Nucleus accumbens (tissue), 56 donors: ENCODE measurements around the gene HAS3.
"Not testable (repeated sequence)": the region's sequence is repeated elsewhere in the genome, so short reads cannot be mapped to it uniquely, and the experiment has no call there.

Experiments
- DNase-seq, 56 donors: peaks; one replicate each; lab custom pipeline; 2025; lab: John Stamatoyannopoulos, UW

HAS3 gene

DNA sequence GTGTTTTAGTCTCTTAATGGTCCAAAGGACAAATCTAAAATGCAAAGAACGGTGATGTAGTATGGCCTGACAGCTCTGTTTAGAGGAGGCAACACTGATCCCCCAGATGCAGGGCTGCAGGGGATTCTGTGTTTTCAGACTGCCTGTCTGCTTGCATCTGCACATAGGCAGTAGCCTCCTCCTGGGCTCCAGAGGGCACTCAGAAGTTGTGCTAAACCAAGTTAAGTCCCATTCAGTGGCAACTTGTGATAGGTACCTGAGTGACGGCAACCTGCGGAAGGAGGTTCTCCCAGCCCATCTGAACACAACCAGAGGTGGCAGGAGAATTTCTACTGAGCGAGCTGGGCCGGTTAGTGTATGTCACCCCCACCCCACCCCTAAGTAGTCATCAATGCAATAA, 9.9 kb downstream of the HAS3 start:
- DNase-seq: no peak

DNA sequence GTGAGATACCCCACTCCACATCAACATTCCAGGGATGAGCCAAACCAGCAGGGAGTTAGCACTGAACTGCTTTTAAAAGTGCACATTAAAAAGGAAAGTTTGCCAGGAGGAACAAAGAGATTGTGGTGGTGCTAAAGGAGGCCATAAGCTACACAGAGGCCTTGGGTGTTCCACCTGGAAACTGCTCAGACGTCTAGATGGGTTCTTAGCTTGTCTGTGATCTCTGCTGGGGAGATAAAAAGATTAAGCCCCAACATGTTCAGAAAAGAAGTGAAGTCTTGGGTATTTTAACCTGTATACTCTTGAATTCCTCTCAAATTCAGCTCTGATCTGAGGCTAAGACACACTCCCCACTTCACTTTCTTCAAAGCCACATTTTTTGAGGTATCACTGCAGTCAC, 10.4 kb downstream of the HAS3 start:
- no peak for DNase-seq

DNA sequence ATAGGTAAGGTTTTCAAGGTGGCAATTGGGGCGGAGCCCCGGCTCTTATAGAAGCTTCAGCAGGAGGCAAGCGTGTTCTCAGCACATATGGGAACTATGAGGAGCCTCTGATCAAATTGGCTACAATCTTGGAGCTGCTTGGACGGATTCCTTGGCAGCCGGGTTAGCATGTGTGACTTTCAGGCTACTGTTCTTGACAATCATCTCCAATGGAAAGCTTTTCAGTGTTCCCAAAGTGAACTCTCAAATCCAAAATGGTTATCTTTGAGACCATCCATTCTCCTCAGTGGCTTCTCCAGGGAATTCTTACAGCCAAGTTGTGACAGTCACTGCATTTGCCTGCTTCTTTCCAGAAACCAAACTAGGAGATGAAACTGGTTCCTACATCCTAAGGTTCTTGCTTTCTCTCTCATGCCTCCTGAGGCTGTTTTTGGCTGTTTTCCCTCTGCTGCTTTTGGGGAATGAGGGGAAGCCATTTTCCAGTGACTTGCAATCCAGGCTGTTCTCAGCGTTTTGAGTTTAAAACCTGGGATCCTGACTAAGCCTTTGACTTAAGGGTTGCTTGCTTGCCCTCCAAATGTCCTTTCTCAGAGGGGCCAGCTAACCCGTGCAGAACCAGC, 10.9 kb downstream of the HAS3 start:
- DNase-seq: no peak

DNA sequence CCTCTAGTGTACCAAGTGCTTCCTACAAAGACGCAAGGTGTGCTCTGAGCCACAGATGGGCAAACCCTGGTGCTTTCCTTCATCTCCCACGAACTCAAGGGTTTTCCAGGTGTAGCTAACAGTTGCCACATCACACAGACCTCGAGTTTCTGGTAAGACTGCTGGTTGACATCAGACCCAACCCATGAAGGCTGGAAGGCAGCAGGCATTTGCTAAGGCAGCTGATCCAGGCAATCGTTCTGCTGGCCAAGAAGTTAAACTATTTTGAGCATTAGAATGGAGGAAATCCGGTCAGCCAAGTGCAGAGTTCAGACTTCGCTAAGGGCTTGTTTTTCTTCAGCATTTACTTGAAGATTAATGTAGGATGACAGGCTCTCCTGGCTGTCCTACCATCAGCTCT, 11.5 kb downstream of the HAS3 start:
- no peak for DNase-seq

DNA sequence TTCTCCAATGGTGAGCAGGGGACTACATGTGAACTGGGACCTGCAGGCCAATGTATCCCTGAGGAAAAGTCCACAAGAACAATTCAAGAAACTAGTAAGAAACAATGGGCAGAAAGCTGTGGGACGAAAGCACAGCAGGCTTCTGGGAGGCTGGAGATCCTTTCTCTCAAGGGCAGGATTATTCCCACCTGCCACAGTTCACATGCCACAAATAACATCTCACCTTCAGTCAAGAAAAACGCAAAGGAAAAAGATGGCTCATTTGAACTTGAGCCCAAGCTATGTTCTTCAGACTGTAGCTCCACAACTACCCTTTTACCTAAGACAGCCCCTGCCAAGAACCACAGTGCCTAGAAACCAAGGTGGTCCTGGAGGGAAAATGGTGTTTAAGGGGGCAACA, 13.0 kb downstream of the HAS3 start:
- no peak for DNase-seq

DNA sequence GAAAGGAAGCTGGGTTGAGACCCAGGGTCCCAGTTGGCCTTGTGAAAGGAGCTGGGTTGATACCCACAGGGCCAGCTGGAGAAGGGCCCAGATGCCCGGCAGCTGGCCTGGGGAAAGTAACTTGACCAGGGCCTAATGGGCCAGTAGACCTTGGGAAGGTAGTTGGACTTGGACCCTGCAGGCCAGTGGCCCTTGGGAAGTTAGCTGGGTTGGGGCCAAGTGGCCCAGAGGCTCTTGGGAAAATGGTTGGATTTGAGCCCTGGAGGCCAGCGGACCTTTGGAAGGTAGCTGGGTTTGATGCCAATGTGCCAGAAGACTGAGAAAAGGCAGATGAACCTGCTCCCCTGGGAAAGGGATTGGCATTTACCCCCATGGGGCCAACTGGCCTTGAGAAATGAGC, 13.5 kb downstream of the HAS3 start:
- DNase-seq: no peak

DNA sequence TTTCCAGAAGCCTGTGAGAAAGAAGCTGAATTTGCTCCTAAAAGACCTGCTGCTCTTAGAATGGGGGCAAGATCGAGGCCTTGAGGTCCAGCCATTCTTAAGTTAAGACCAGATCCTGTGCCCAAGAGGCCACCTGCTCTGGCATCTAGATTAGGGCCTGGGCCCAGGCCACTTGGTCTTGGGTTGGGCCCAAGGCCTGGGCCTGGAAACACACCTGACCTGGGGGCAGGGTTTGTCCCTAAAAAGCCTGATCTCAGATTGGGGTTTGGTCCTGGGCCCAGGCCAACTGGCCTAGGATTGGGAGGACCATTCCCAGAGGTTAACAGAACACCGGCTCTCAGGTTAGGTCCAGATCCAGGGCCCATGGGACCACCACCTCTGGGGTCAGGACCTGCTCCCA, 14.1 kb downstream of the HAS3 start:
- no peak for DNase-seq

DNA sequence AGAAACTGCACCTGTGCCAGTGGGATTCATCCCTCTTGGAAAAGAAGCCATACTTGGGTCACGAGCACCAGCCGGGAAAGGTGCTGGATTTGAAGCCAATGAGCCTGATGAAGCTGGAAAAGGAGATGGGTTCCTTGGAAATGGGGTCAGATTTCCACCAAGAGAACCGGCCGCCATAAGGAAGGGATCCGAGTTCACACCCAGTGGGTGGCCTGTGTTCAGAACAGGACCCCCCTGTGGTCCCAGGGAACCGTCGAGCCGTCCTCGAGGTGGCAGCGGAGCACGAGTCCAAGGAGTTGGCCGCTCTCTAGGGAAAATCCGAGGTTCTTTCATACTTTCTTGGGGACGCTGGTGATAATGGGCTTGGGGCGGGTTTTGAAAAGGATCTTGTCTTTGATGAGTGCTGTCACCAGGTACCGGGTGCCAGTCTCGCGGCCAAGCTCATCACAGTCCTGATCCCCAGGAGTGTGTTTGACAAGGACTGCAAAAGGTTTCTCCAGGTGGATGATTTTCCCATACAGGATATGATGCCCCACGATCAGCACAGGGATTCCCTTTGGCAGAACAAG, 14.7 kb downstream of the HAS3 start:
- no peak for DNase-seq

DNA sequence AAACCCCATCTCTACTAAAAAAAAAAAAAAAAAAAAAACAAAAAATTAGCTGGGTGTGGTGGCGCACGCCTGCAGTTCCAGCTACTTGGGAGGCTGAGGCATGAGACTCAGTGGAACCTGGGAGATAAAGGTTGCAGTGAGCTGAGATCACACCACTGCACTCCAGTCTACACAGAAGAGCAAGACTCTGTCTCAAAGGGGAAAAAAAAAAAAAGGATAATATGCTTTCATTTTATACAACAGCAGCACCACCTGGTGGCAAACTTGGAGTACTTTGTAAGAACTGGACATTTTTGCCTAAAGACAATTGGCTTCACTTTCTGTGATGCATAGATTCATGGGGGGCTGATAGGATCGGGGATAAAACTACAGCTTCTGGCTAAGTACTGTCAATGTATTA, 18.5 kb downstream of the HAS3 start:
- peak in 17 of 56 donors; percentile 3 to 62 (median 21) for DNase-seq

DNA sequence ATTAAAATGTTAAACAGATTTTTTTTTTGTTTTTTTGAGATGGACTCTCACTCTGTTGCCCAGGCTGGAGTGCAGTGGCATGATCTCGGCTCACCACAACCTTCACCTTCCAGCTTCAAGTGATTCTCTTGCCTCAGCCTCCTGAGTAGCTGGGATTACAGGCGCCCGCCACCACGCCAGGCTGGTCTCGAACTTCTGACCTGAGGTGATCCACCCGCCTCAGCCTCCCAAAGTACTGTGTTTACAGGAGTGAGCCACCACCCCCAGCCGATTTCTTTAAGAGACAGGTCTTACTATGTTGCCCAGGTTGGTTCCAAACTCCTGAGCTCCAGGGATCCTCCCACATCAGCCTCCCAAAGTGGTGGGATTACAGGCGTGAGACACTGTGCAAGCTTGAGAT, 19.0 kb downstream of the HAS3 start:
- not testable (repeated sequence) for DNase-seq

DNA sequence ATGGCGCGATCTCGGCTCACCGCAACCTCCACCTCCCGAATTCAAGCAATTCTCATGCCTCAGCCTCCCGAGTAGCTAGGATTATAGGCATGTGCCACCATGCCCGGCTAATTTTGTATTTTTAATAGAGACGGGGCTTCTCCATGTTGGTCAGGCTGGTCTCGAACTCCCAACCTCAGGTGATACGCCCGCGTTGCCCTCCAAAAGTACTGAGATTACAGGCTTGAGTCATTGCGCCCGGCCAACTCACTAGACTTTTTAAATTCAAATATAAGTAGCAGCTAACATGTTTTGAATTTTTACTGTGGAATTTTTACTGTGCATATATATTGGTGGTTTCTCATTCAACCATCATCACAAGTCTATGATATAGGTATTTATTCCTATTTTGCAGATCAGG, 19.5 kb downstream of the HAS3 start:
- not testable (repeated sequence) for DNase-seq

DNA sequence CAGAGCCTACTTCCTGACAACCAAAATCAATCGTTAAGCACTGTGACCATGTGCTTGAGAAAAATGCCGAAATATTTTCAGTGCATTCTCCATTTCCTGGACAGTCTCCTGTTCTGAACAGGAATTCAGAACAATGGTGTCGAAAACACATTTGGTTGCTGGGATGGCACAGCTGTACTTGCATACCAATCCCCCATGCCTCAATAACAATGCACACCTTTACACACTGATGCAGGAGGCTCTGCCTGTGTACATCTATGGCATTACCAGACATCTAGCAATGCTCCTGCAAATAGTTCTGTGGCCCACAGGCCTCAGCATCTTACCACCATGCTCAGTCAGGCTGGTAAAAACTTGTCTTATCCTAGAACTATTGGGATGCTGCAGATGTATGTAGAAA, 20.8 kb downstream of the HAS3 start:
- DNase-seq: no peak

DNA sequence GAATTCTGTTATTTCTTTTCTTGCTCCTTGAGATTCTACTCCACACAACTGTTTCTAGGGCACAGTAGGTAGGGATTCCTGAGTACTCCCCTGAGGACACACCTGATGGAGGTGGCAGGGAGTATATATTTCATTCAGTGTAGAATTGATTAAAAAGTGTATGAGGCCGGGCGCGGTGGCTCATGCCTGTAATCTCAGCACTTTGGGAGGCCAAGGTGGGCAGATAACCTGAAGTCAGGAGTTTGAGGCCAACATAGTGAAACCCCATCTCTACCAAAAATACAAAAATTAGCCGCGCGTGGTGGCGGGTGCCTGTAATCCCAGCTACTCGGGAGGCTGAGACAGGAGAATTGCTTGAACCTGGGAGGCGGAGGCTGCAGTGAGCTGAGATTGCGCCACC, 21.3 kb downstream of the HAS3 start:
- DNase-seq: not testable (repeated sequence)

DNA sequence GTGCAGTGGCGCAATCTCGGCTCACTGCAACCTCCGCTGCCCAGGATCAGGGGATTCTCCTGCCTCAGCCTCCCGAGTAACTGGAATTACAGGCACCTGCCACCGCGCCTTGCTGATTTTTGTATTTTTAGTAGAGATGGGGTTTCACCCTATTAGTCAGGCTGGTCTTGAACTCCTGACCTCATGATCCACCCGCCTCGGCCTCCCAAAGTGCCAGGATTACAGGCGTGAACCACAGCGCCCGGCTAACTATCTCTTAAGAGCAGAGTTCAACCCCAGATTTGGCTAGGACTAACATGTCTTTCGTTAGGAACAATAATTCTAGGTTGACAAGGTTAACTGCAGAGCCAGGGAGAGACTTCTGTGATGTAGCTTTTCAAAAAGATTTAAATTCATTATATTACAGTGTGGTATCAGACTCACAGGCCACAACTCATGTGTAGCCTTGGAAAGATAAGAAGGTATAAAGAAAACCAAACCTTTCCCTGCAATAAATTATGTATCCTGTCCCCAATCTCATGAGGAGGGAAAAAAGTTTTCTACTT, 22.6 kb downstream of the HAS3 start:
- no peak for DNase-seq

DNA sequence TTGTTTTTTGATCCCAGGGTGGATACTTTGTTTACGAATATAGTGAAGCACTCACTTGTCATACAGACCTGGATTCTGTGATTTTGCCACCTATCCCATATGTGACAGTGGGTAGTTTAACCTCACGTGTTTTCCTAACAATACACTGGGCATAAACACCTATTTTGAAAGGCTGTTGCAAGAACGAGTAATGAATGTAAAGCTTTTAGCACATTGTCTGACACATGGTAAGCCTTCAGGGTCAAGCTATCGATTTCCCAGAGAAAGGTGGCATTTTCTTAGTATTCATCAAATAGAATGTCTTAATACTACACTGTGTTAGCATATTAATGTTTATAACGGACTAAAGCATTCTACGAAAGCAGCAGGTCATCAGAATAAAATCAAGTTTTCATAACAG, 25.0 kb downstream of the HAS3 start:
- no peak for DNase-seq

DNA sequence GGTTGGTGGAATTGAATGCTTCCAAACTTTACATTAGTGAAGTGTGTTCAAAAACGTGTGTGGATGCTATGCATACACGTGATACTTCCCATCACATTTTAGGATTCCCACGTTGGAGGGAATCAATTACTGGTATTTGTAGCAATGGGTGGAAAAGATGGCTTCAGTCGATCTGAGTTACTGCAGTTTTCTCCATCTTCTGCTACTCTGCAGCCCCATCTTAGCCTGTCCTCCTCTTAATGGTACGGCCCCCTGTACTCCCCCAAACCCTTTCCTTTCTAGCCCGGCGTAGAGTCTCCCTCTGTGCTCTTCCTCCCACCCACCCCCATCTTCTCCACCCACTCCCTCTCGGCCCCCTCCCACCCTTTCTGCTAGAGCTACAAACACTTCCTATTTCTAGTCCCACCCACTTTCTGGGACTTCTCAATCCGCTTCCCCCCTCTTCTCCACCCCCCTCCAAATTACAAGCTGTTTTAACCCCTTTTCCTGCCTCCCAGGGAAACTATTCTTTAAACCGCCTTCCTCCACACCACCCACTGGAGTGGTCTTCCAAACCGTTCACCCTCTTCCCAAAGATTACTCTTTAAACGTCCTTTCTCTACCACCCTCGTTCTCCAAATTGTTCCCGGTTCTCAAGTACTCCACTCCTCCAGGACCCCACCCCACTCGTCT, 25.9 kb downstream of the HAS3 start:
- peak in 9 of 56 donors; percentile 6 to 40 (median 32) for DNase-seq

DNA sequence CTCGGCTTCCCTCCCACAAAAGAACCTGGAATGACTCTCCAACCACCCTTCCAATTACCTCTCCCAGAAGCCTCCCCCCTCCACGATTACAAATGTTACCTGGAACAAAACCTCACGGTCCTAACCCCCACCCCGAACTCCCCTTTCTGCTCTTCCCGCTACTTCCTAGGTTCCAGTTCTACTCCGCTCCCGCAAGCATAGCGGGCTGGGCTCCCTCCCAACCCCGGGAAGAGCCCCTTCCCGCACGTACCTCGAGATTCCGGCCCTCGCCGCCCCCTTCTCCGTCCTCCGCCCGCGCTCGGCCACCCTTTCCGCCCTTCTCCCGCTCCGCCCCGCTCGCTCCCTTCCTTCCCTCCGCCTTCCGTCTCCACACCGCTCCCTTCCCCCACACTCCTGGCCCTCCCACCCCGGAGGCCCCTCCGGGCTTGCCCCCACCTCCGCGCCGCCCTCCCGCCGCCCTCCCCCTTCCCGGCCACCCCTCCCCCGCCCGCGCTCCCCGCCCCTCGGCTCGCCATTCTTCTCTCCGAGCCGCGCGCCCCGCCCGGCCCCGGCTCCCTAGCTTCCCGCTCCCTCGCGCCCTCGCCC, 26.5 kb downstream of the HAS3 start:
- DNase-seq: peak in 33 of 56 donors; percentile 22 to 81 (median 69)

DNA sequence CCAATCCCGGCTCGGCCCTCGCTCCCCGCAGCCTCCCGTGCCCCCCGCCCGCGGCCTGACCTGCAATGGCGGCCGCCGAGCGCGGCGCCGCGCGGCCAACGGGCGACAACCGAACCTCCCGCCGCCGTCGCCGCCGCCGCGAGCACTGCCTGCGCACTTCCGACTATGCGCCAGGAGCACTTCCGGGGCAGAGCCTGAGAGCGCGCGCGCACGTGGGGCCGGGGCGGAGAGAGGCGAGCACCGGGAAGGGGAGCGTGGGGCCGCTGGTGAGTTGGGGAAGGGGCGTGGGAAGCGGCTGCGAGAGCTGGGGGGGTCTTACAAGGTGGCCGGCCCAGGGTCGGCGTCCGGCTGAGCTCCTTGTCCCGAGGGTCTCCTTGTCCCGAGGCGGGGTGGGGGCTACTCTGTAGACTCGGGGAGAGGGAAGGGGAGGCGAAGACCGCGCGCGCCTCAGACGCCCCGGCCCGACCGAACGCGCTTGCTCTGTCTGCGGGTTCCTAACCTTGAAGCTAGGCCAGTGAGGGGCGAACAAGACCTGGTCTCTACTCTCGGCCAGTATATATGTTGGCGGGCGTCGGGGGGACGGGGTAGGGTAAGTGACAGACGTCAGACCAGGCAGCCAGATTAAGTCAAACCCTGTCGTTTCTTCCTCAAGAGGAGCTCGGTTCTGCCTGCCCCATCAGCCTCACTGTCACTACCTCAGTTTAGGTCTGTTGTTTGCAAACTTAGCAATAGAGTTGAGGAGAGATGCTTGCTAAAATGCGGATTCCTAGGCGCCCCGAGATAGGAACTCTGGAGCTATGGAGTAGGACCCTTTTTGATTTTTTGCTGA, 27.2 kb downstream of the HAS3 start, which contains the start of the genes CHTF8 and UTP4:
TSS of gene CHTF8 (minus strand) at position 165 of the 829 bp plus-strand sequence. CDS start 11,130 bp downstream, outside the sequence.
TSS of gene UTP4 (plus strand) at position 226 of the 829 bp plus-strand sequence. CDS start 811 bp downstream, outside the sequence.
- peak in 55 of 56 donors; percentile 17 to 90 (median 76) for DNase-seq

DNA sequence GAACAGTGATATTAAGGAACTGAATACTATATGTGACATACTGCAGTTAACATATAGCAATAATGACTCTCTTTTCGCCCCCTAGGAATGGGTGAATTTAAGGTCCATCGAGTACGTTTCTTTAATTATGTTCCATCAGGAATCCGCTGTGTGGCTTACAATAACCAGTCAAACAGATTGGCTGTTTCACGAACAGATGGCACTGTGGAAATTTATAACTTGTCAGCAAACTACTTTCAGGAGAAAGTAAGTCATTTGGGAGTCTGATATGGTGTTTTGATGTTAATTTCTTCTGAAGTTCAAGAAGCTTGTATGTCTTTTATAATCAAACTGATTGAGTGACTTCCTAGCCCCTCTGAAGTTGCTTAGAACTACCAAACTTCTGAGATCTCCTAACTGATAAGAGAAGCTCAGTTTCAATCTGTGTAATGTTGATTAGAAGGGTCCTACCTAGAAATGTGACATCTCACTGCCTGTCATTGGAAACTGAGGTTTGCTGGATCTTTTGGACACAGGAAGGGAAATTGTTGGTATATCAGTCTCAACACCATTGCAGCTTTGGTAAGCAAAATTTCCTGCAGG, 28.0 kb downstream of the HAS3 start:
- DNase-seq: no peak

DNA sequence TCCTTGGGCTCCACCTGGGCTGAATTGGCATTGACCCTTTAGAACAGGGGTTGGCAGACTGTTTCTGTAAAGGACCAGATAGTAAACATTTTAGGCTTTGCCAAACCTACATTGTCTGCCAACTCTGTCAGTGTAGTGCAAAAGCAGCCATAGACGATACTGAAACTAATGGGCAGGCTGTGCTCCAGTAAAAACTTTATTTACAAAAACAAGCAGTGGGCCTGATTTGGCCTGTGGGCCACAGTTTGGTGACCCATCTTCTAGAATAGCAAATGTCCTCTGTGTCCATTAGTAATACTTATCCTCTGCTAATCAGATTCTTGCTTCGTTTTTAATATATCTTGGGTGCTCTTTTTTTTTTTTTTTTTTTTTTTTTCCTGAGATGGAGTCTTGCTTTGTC, 33.2 kb downstream of the HAS3 start:
- no peak for DNase-seq
